Inferior parietal cortex (tissue), 1 donor: ENCODE data around the gene COPZ2.
"Not testable (repeated sequence)": the region's sequence is repeated elsewhere in the genome, so short reads cannot be mapped to it uniquely, and the experiment has no call there.

Experiments used
- DNase-seq: peaks from one replicate; pipeline ENCODE4 v3.0.0-alpha.2; 2016; ENCODE audit errors: extremely low spot score

Gene COPZ2

DNA sequence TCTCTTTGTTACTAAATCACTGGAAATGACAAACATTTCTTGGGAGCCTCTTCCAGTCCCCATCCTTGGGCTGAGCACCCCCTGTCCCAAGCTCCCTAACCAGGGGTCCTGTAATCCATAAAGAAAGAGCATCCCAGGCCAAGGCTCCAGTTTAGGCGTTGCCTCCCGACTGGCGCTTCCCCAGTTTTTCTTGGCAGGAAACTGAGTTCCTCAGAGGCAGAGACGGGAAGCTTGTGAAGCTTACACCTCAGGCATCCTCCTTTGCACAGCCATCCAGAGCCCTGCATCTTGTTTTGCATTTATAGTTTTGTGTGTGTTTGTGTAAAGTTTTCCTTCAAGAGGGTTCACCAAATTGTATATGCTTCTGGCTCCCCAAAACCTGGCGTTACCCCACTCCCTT, 7.1 kb downstream of the COPZ2 start:
- no peak for DNase-seq

- DNase-seq: no peak
Observed at GRCh38 chr17:48028736-48029135, 8.9 kb downstream of the COPZ2 start.

DNA sequence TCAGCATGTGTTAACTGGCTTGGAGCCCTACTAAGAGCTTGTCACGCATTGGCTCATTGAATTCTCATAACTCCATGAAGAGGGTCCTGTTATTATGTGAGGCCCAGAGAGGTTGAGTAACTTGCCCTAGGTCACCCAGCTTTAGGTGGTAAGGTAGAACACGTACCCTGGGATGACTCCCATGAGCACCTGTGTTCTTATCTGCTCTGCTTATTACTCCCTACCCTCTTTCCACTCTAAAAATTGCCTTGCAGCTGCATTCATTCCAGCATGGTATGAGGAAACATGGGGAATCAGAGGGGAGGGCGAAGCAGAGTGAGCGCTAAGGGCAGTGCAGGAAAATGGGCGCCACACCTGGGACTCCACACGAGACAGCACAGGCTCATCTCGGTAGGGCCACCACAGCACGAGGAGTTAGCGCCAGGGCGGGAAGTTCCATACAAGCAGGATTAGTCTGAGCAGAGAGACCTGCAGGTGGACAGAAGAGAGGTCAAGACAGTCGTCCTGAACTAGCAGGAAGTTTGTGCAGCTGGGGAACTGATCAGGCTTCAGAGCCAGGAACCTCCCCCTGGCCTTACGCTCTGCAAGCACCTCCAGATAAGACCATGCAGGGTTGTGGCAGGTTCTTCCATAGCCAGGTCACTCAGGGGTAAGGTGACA, 10.1 kb downstream of the COPZ2 start:
- no peak for DNase-seq

DNA sequence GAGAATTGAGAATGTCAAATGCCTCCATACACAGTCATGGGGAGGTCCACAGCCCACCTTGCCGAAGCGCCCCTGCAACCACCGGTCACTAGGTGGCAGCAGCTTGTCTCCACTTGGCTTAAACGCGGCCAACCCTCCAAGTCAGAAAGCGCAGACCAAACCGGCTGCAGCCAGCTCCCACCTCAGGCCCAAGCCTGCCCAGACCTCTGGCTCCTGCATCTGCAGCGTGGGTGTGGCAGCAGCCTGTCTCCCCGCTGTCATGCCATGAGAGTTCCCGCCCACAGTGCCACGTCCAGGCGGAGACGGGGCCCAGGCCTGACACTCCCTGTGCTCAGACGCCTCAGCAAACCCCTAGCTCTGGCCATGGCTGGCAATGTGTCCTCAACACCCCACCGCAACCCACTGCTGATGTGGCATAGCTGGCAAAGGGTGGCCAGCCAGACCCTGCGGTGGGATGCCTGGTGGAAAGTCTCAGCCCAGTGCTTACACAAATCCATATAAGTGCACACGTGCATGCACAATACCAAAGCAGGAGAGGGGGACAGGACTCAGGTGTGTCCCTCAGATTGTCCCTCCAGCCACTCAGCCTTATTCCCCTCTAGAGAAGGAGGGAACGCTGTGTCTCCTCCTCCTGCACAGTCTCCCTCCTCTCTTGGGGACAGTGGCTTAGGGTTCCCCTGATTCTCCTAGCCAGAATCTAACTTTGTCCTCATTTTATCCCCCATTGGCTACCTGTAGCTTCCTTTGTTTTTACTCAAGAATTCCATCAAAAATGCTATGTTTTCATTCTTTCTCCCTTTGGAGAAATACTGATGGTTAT, 10.9 kb downstream of the COPZ2 start:
- DNase-seq: peak; percentile 77

DNA sequence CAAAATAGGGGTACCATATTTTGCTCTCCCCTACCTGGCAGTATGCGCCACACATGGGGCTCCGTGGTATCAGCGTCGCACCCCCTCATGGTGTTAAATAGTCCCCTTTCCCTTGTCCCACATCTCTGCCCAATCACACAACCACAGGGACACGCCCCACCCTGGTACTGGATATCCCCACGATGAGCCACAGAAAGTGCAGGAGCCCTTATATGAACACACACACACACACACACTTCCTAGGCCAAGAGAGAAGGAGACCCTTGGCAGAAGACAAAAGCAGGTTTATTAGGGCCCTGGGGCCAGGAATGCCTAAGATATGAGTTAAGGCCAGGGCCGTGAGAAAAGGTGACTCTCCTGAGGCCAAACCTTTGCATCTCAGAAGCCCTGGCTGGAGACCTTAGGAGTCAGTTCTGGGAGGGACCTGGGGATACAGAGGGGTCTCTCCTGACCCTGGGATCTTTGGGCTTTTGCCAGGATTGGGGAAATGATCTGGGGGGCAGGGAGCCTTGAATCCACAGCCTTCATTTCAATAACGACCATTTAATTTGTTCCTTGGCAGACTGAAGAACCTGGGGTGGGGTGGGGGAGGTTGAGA, 11.6 kb downstream of the COPZ2 start:
- no peak for DNase-seq

GRCh38 chr17:48025040-48025903, 12.3 kb downstream of the COPZ2 start:
- DNase-seq: peak; percentile 94

DNA sequence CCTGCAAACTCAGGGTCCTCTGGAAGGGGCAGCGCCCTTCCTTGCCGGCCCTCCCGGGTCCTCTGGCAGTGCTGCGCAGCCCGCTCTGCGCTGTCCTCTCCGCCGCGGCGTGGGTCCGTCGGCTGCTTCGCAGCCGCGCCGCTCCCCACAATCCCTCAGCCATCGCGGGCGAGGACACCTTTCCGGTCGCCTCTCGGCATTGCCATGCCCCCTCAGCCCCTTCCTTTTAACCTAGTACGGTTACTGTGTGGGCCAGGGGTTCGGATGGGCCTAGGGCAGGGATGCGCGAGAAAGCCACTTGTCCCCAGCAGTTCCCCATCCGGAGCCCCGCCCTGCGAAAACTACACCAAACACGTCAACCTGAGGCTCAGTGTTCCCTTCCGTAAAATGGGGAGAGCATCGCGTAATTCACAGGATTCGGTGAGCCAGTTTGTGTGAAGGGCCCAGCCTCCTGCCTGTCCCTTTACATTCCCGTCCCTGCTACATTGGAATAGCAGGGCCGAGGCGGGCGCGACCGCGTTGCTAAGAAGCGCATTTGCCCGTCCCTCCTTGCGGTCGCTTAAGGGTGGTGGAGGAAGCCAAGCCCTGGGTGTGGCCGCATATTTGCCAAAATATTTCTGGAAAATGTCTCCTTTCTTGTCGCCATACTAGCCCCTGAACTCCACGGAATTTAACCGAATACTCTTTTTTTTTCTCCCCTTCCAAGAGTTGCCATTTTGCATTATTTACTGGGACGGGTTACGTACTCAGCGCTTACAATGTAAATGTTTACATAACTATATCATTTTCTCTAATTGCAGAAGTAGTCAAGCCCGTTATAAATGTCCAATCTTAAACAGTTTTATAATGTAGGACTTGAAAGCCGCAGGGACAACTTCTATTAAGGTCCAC, 13.2 kb downstream of the COPZ2 start:
- no peak for DNase-seq

DNA sequence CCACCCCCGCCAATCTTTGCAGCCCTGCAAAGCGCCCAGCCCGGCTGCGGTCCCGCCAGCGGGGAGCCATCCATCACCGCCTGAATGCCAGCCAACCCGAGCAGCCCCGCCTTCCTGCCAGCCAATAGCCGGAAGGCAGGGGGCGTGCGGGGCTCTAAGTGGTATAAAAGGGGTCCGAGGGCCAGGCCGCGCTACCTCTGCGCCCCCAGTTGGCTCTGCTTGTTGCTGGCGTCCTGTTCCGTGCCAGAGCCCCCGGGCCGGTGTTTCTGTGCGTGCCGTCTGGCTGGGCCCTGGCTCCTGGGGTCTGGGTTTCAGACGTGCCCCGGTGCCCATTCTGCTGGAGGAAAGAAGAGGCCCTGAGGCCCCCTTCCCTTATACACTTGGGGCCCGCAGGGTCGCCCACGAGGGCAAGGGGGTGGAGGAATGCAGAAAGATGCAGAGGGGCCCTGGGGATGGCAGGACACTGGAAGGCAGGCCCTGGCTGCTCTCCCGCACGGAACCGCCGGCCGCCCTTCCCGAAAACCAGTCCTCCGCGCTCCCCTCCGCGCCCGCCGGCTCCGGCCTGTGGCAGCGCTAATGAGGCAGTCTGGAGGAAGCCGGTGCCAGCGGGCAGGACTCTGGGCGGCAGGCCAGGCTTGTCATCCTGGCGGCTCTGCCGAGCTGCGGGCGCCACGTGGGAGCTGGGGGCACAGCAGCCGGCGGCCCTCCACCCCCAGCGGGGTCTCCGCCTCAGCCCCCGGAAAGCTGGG, 14.0 kb downstream of the COPZ2 start:
- peak; percentile 74 for DNase-seq

- DNase-seq: no peak
Observed at GRCh38 chr17:48022901-48023300, 14.7 kb downstream of the COPZ2 start.

GRCh38 chr17:48021934-48022333, 15.7 kb downstream of the COPZ2 start:
- no peak for DNase-seq

DNA sequence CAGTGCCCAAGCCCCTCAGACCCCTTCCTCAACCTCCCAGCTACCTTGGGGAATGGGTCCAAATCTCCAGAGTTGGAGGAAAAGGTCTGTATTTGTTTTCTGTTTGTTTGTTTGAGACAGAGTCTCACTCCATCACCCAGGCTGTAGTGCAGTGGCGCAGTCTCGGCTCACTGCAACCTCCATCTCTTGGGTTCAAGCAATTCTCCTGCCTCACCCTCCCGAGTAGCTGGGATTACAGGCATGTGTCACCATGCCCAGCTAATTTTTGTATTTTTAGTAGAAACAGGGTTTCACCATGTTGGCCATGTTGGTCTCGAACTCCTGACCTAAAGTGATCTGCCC, 19.8 kb downstream of the COPZ2 start:
- not testable (repeated sequence) for DNase-seq

GRCh38 chr17:48016112-48016511, 21.5 kb downstream of the COPZ2 start:
- DNase-seq: no peak

DNA sequence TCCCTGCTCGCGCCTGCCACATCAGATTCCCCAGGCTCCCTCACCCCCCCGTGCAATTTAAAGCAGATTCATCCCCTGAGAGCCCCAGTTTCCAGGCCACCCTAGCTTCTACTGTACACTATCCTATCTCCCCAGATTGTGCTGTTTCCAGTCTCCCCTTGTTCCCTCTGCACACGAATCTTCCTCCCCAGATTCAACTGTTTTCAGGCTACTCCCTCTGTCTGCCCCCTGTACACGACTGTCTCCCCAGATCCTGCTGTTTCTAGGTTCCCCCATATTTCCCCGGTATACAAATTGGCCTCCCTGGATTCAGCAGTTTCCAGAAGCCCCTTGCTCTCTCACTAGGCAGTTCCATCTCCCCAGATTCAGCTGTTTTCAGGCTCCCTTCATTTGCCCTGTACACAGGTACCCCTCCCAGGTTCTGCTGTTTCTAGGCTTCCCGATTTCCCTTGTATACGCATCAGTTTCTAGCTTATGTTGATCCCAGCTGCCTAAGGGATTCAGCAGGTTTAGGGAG, 22.9 kb downstream of the COPZ2 start:
- DNase-seq: no peak

DNA sequence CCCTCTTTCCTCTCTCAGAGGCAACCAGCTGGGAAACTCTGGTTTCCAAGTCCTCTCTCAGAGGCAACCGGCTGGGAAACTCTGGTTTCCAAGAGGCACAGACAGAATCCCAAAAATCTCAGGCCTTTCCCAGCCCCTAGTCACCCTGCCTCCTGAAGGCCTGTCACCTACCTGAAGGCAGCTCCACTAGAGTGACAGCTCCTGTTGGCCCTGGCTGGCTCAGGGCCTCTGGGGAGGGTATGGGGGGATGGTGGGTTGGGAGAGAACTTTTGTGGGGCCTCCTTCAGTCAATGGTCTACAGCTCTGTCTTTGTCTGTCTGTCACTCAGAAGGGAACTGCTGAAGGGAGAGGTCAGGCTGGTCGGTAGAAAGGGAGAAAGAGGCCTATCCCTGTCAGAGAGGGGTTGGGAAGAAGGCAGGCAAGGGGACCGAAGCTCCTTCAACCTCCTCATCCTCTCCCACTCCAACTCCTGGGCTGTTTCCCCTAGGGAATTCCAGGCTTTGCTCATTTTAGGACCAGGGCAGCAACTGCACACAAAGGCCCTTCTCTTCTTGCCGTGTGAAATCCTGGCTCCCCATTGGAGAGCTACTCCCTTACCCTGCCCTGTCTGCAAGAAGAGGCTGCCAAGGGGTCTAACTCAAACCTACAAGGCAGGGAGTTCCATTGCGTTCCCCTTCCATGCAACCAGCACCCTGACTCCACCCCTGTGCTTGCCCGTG, 23.6 kb downstream of the COPZ2 start:
- no peak for DNase-seq

DNA sequence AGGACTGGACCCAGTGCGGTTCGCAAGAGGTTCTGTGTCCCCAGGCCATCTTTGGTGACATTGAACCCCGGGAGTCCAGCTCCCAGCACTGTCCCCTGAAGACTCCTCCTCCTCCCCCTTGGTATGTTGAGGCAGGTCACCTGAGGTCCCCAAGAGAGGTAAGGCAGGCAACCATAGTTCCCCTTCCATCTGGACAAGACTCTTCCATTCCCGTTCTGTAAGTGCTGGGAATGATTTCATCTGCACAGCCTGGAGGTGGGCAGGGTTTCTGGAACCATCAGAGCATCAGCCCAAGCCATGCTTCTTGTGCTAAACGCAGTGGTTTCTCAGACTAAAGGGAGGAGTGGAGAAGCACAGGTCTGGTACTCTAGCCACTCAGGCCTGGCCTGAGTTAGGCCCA, 24.9 kb downstream of the COPZ2 start:
- no peak for DNase-seq

GRCh38 chr17:48012151-48012520, 25.5 kb downstream of the COPZ2 start:
- peak; percentile 38 for DNase-seq

GRCh38 chr17:48011405-48012150, 26.0 kb downstream of the COPZ2 start:
- no peak for DNase-seq

- DNase-seq: no peak
Observed at GRCh38 chr17:48010193-48010592, 27.4 kb downstream of the COPZ2 start.
